WTC11 (cell line): Measurements from ENCODE around the gene GDI1. TPM values are rescaled to one million over a fixed set of nuclear protein-coding genes. Genes with fewer than 3 reads are reported as not detected.

Experiments
- ATAC-seq: fragments of 200-7000 bp; cut with Tn5 transposase; 2 replicates; pipeline ENCODE4 v1.10.0; 2021; ENCODE audit warnings: mild to moderate bottlenecking, moderate library complexity
- CTCF ChIA-PET: fragments of 300-600 bp; sonication (Branson Sonifier 250); formaldehyde crosslinking; loops from one replicate; lab custom pipeline; 2021; ENCODE audit warnings: antibody characterized with exemption; lab: Charles Lee
- POLR2A ChIA-PET: fragments of 350-600 bp; sonication (Branson Sonifier 250); formaldehyde crosslinking; loops from one replicate; lab custom pipeline; 2021; ENCODE audit warnings: antibody characterized with exemption; lab: Charles Lee
- DNase-seq: peaks from one replicate; pipeline ENCODE4 v3.0.0; 2021; ENCODE audit warnings: low spot score
- H3K27ac Mint-ChIP-seq: 2 replicates; pipeline ENCODE4 v1.8.0; 2021; ENCODE audit warnings: mixed read lengths
- H3K27me3 Mint-ChIP-seq: 2 replicates; pipeline ENCODE4 v1.8.0; 2021; ENCODE audit warnings: low read depth, mild to moderate bottlenecking, moderate library complexity, mixed read lengths
- H3K36me3 Mint-ChIP-seq: 2 replicates; pipeline ENCODE4 v1.8.0; 2021; ENCODE audit warnings: mixed read lengths
- H3K4me1 Mint-ChIP-seq: 2 replicates; pipeline ENCODE4 v1.8.0; 2022; ENCODE audit warnings: mixed read lengths
- H3K4me3 Mint-ChIP-seq: 2 replicates; pipeline ENCODE4 v1.8.0; 2021; ENCODE audit warnings: mild to moderate bottlenecking, moderate library complexity, mixed read lengths
- H3K9me3 Mint-ChIP-seq: 2 replicates; pipeline ENCODE4 v1.8.0; 2021; ENCODE audit warnings: mixed read lengths
- AR ChIP-seq: fragments of 250-450 bp; sonication (Bioruptor Pico); IDR thresholded peaks from 2 replicates; pipeline ENCODE4 v1.9.0; 2021; ENCODE audit warnings: mild to moderate bottlenecking
- CBFB ChIP-seq: sonication (generic); formaldehyde crosslinking; IDR thresholded peaks from 2 replicates; pipeline ENCODE4 v1.8.1; 2022; ENCODE audit warnings: mild to moderate bottlenecking, low read depth, missing genetic modification reagents
- E2F5 ChIP-seq: sonication (generic); formaldehyde crosslinking; IDR thresholded peaks from 2 replicates; pipeline ENCODE4 v1.8.1; 2022; ENCODE audit warnings: mild to moderate bottlenecking, moderate library complexity, missing genetic modification reagents
- FOXP4 ChIP-seq: sonication (generic); formaldehyde crosslinking; IDR thresholded peaks from 2 replicates; pipeline ENCODE4 v1.8.0; 2022; ENCODE audit warnings: mild to moderate bottlenecking, missing genetic modification reagents
- GABPB1 ChIP-seq: sonication (generic); formaldehyde crosslinking; IDR thresholded peaks from 2 replicates; pipeline ENCODE4 v1.8.1; 2023; ENCODE audit warnings: mild to moderate bottlenecking, missing genetic modification reagents
- HMGXB4 ChIP-seq: sonication (generic); formaldehyde crosslinking; IDR thresholded peaks from 2 replicates; pipeline ENCODE4 v1.8.1; 2023; ENCODE audit warnings: mild to moderate bottlenecking, moderate library complexity, missing genetic modification reagents
- JUN ChIP-seq: sonication (generic); formaldehyde crosslinking; IDR thresholded peaks from 2 replicates; pipeline ENCODE4 v1.8.0; 2023; ENCODE audit warnings: mild to moderate bottlenecking, missing genetic modification reagents
- RELA ChIP-seq: sonication (generic); formaldehyde crosslinking; IDR thresholded peaks from 2 replicates; pipeline ENCODE4 v1.8.1; 2022; ENCODE audit warnings: missing genetic modification reagents, mild to moderate bottlenecking, borderline replicate concordance
- SP1 ChIP-seq: sonication (generic); formaldehyde crosslinking; conservative IDR thresholded peaks from 2 replicates; pipeline ENCODE4 v1.8.1; 2022; ENCODE audit warnings: missing genetic modification reagents
- TP53 ChIP-seq: sonication (generic); formaldehyde crosslinking; IDR thresholded peaks from 2 replicates; pipeline ENCODE4 v1.8.1; 2023; ENCODE audit warnings: mild to moderate bottlenecking, missing genetic modification reagents
- USF1 ChIP-seq: sonication (generic); formaldehyde crosslinking; IDR thresholded peaks from 2 replicates; pipeline ENCODE4 v1.8.0; 2022; ENCODE audit warnings: mild to moderate bottlenecking, missing genetic modification reagents
- ZNF281 ChIP-seq: sonication (generic); formaldehyde crosslinking; IDR thresholded peaks from 2 replicates; pipeline ENCODE4 v1.8.0; 2023; ENCODE audit warnings: mild to moderate bottlenecking, missing genetic modification reagents
- total RNA-seq: library from RNA; stranded (reverse); gene quantifications from 3 replicates; pipeline ENCODE4 v1.2.3, GENCODE V29; 2021

Gene GDI1
- total RNA-seq, 1 experiment from 2014 or later, result 108 TPM

GRCh38 chrX:154460326-154460725 is 23.4 kb downstream of the GDI1 start:
- CTCF ChIA-PET, result interaction anchor here (0.7 kb wide), 1 partner anchor 67 kb away, joined by 3 read pairs; no protein-coding TSS in a partner anchor
- H3K4me3 Mint-ChIP-seq, result no peak overlapping the region
- no peak for ATAC-seq

GRCh38 chrX:154462396-154462795 is 25.4 kb downstream of the GDI1 start:
- Mint-ChIP-seq H3K27me3 (peaks cover under 1% of the 10 kb centered on the region; the same call in 1 of the 2 replicates), H3K4me1 (no peaks in the 10 kb centered on the region), H3K9me3 (no peaks in the 10 kb centered on the region), H3K27ac (no peak overlapping the region), H3K36me3 (no peaks in the 10 kb centered on the region), H3K4me3 (no peak overlapping the region)
- CTCF ChIA-PET, result no interaction called here
- no peak for TF ChIP-seq GABPB1 (CRISPR knock-in tag)
- no peak for TF ChIP-seq RELA (CRISPR knock-in tag)
- no peak for TF ChIP-seq ZNF281 (CRISPR knock-in tag)
- TF ChIP-seq SP1 (CRISPR knock-in tag), result no peak
- TF ChIP-seq TP53 (CRISPR knock-in tag), result no peak
- no peak for TF ChIP-seq FOXP4 (CRISPR knock-in tag)
- no peak for TF ChIP-seq AR
- no peak for TF ChIP-seq USF1 (CRISPR knock-in tag)
- no peak for TF ChIP-seq JUN
- no peak for TF ChIP-seq HMGXB4 (CRISPR knock-in tag)
- POLR2A ChIA-PET, result interaction anchor here (0.6 kb wide), 1 partner anchor 31 kb away, joined by 3 read pairs; no protein-coding TSS in a partner anchor
- ATAC-seq (no peak), DNase-seq (no peak)

More at GRCh38 chrX:154460326-154460725, 23.4 kb downstream of the GDI1 start:
- H3K36me3 Mint-ChIP-seq, result no peaks in the 10 kb centered on the region
- POLR2A ChIA-PET, result no interaction called here
- peaks cover 9% of the 10 kb centered on the region for H3K27me3 Mint-ChIP-seq
- H3K27ac Mint-ChIP-seq, result no peak overlapping the region
- no peak for TF ChIP-seq CBFB (CRISPR knock-in tag)
- TF ChIP-seq E2F5 (CRISPR knock-in tag), result no peak
- TF ChIP-seq AR, result no peak
- H3K4me1 Mint-ChIP-seq, result no peaks in the 10 kb centered on the region
- H3K9me3 Mint-ChIP-seq, result no peaks in the 10 kb centered on the region
- DNase-seq, result no peak
